A549 (cell line): ENCODE measurements around the gene TLE1. TPM values are rescaled to one million over a fixed set of nuclear protein-coding genes. Genes with fewer than 3 reads are reported as not detected.

Experiments used
- ATAC-seq, 2 experiments: fragments of 200-7000 bp in 1 of 2; fragments of >200 bp in 1 of 2; cut with Nextera tagmentation in 1 of 2; cut with Tn5 transposase in 1 of 2; 3 replicates each; pipeline versions ENCODE4 v1.8.0 to v1.9.1; 2018 to 2020; ENCODE audit warnings: mild to moderate bottlenecking in 1 of 2, moderate library complexity in 1 of 2
- CTCF ChIA-PET: fragments of 300-600 bp; sonication (Branson Sonifier 250); formaldehyde crosslinking; extraction: SDS; loops from one replicate; lab custom pipeline; 2021; ENCODE audit warnings: antibody characterized with exemption, inconsistent platforms; lab: Yijun Ruan, JAX
- POLR2A ChIA-PET: fragments of 350-600 bp; formaldehyde crosslinking; extraction: SDS; loops from one replicate; lab custom pipeline; 2021; ENCODE audit warnings: antibody characterized with exemption, inconsistent platforms; lab: Yijun Ruan, JAX
- DNase-seq, 2 experiments: peaks; one replicate each; pipeline versions ENCODE4 v3.0.0 to v3.0.0-alpha.2; 2011 to 2016; ENCODE audit warnings: low read depth in 1 of 2, low spot score in 1 of 2
- FAIRE-seq: peaks from 2 replicates; lab custom pipeline; 2011; peaks lifted over from hg19 to GRCh38; lab: Jason Lieb, UNC
- H3K27ac ChIP-seq, 2 experiments: fragments of >200 bp; sonication (Bioruptor Twin); formaldehyde crosslinking; 3 replicates each; pipeline ENCODE4 v1.5.1; 2016 to 2017
- H3K4me1 ChIP-seq: fragments of >200 bp; sonication (Bioruptor Twin); formaldehyde crosslinking; 3 replicates; pipeline ENCODE4 v1.6.1; 2016
- H3K4me2 ChIP-seq: fragments of >200 bp; sonication (Bioruptor Twin); formaldehyde crosslinking; 3 replicates; pipeline ENCODE4 v1.6.1; 2016
- H3K4me3 ChIP-seq: fragments of >200 bp; sonication (Bioruptor Twin); formaldehyde crosslinking; 3 replicates; pipeline ENCODE4 v1.5.1; 2016
- H3K9me3 ChIP-seq: fragments of >200 bp; sonication (Bioruptor Twin); formaldehyde crosslinking; 3 replicates; pipeline ENCODE4 v1.6.1; 2016
- BHLHE40 ChIP-seq: IDR thresholded peaks from 2 replicates; pipeline ENCODE4 v1.6.1; 2012; ENCODE audit warnings: low read depth, low read length, inconsistent platforms
- CHD2 ChIP-seq: fragments of 150-350 bp; IDR thresholded peaks from 2 replicates; pipeline ENCODE4 v1.6.1; 2014; ENCODE audit warnings: low read length; ENCODE audit not compliant: partially characterized antibody
- EP300 ChIP-seq, 2 experiments: fragments of >200 bp; sonication (Bioruptor Twin); formaldehyde crosslinking; IDR thresholded peaks; 2 replicates in 1 of 2; 3 replicates in 1 of 2; pipeline ENCODE4 v1.6.1; 2016 to 2017
- HDAC2 ChIP-seq: fragments of 200-600 bp; sonication (generic); IDR thresholded peaks from 2 replicates; pipeline ENCODE4 v1.6.1; 2016
- HMGXB4 ChIP-seq: fragments of 250-450 bp; sonication (Bioruptor Pico); IDR thresholded peaks from 2 replicates; pipeline ENCODE4 v1.5.0; 2021; ENCODE audit warnings: mild to moderate bottlenecking, moderate library complexity, borderline replicate concordance
- HOXA7 ChIP-seq: fragments of 250-450 bp; sonication (Bioruptor Pico); IDR thresholded peaks from 2 replicates; pipeline ENCODE4 v1.5.0; 2020; ENCODE audit warnings: mild to moderate bottlenecking, moderate library complexity
- HOXB13 ChIP-seq: fragments of 250-450 bp; sonication (Bioruptor Pico); IDR thresholded peaks from 2 replicates; pipeline ENCODE4 v1.5.0; 2020; ENCODE audit warnings: low read depth, mild to moderate bottlenecking, moderate library complexity
- HOXB5 ChIP-seq: fragments of 250-450 bp; sonication (Bioruptor Pico); IDR thresholded peaks from 2 replicates; pipeline ENCODE4 v1.5.0; 2020; ENCODE audit warnings: mild to moderate bottlenecking, moderate library complexity
- KDM1A ChIP-seq: fragments of 200-600 bp; sonication (generic); IDR thresholded peaks from 2 replicates; pipeline ENCODE4 v1.6.1; 2016; ENCODE audit warnings: low read depth, mild to moderate bottlenecking
- MAZ ChIP-seq: fragments of 150-350 bp; IDR thresholded peaks from 2 replicates; pipeline ENCODE4 v1.6.1; 2014; ENCODE audit warnings: antibody characterized with exemption, low read depth, low read length, borderline replicate concordance
- NR3C1 ChIP-seq: fragments of >200 bp; sonication (Bioruptor Twin); formaldehyde crosslinking; IDR thresholded peaks from 3 replicates; pipeline ENCODE4 v1.6.1; 2017
- REST ChIP-seq: fragments of 200-600 bp; sonication (generic); IDR thresholded peaks from 2 replicates; pipeline ENCODE4 v1.6.1; 2016; ENCODE audit warnings: antibody characterized with exemption, mild to moderate bottlenecking, moderate library complexity
- RNF2 ChIP-seq: fragments of 200-600 bp; sonication (generic); IDR thresholded peaks from 2 replicates; pipeline ENCODE4 v1.6.1; 2016; ENCODE audit warnings: low read depth, mild to moderate bottlenecking, antibody characterized with exemption, moderate library complexity, borderline replicate concordance
- SREBF2 ChIP-seq: fragments of 450-650 bp; IDR thresholded peaks from 2 replicates; pipeline ENCODE4 v1.6.1; 2014; ENCODE audit warnings: mild to moderate bottlenecking, moderate library complexity
- TP53 ChIP-seq: fragments of 250-450 bp; sonication (Bioruptor Pico); IDR thresholded peaks from 2 replicates; pipeline ENCODE4 v1.5.0; 2021; ENCODE audit warnings: mild to moderate bottlenecking, moderate library complexity
- USF2 ChIP-seq: fragments of 450-650 bp; IDR thresholded peaks from 2 replicates; pipeline ENCODE4 v1.6.1; 2014; ENCODE audit warnings: antibody characterized with exemption
- WGBS: methylation state at CpG from one replicate; pipeline ENCODE4 v1.1.6; 2017; ENCODE audit errors: missing lambda C conversion rate; 5-methylcytosine and 5-hydroxymethylcytosine counted together
- polyA plus RNA-seq, 4 experiments: library from polyadenylated mRNA; depleted of rRNA in 3 of 4; stranded (reverse); fragments of >200 nt; fragmentation: RNase III in 1 of 4; extraction: RNeasy Plus Mini Kit Qiagen cat#74134 plus additional on column Dnase treatment in 1 of 4; gene quantifications; 2 replicates in 3 of 4; 3 replicates in 1 of 4; pipeline ENCODE4 v1.2.3, GENCODE V29; 2011 to 2017
- TF ChIP-seq, protein P1 (sequence below): fragments of 150-350 bp; IDR thresholded peaks from 2 replicates; pipeline ENCODE4 v1.6.1; 2014; ENCODE audit warnings: low read depth, mild to moderate bottlenecking, low read length
- TF ChIP-seq, protein P2 (sequence below): IDR thresholded peaks from 2 replicates; pipeline ENCODE4 v1.6.1; 2012

The TLE1 gene
- polyA plus RNA-seq, 2 of the 4 experiments (the other 2 are of a cell fraction), result 45.8 to 117 TPM

GRCh38 chr9:81621785-81622259 lies 67.5 kb downstream of the TLE1 start (continued):
- TF ChIP-seq, protein P1, sequence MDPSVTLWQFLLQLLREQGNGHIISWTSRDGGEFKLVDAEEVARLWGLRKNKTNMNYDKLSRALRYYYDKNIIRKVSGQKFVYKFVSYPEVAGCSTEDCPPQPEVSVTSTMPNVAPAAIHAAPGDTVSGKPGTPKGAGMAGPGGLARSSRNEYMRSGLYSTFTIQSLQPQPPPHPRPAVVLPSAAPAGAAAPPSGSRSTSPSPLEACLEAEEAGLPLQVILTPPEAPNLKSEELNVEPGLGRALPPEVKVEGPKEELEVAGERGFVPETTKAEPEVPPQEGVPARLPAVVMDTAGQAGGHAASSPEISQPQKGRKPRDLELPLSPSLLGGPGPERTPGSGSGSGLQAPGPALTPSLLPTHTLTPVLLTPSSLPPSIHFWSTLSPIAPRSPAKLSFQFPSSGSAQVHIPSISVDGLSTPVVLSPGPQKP, result no peak
- TF ChIP-seq HOXB13, result no peak
- TF ChIP-seq, protein P2, sequence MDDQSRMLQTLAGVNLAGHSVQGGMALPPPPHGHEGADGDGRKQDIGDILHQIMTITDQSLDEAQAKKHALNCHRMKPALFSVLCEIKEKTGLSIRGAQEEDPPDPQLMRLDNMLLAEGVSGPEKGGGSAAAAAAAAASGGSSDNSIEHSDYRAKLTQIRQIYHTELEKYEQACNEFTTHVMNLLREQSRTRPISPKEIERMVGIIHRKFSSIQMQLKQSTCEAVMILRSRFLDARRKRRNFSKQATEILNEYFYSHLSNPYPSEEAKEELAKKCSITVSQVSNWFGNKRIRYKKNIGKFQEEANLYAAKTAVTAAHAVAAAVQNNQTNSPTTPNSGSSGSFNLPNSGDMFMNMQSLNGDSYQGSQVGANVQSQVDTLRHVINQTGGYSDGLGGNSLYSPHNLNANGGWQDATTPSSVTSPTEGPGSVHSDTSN, result no peak
- TF ChIP-seq MAZ, result no peak
- no peak for TF ChIP-seq HDAC2
- no peak for TF ChIP-seq REST

DNA sequence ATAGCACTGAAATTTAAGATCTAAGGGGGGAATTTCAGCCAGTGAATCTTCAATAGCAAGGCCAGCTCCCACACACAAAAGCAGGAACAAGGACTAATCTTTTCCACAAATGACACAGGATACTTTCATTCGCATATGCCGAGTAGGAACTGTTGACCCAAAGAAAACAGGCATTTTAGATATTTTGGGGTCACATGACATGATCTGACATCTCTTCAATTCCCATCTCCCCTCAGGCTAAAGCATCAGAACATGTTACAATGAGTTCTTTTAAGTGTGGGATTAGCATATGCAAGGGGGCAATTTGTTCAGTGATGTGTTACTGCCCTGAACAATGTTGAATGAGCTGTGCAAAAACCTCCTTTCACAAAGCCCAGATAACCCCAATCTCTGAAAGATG lies 68.2 kb downstream of the TLE1 start:
- FAIRE-seq (no peak), ATAC-seq (no peak), DNase-seq (no peak)
- Histone ChIP-seq H3K27ac (no peak overlapping the region), H3K4me1 (peaks cover 14% of the 10 kb centered on the region), H3K4me2 (no peak overlapping the region), H3K9me3 (no peaks in the 10 kb centered on the region), H3K4me3 (no peak overlapping the region)
- CTCF ChIA-PET, result interaction anchor here (1.1 kb wide), 1 partner anchor 98 kb away, joined by 3 read pairs; no protein-coding TSS in a partner anchor
- POLR2A ChIA-PET, result no interaction called here
- TF ChIP-seq EP300 (IDR thresholded peaks at IDR 0.05), result no peak
- TF ChIP-seq SREBF2, result no peak
- TF ChIP-seq BHLHE40, result no peak
- no peak for TF ChIP-seq CHD2
- TF ChIP-seq, protein P2, result no peak
- TF ChIP-seq HOXB13, result no peak
- 93% methylated on average over 2 of the region's 2 CpGs for WGBS

GRCh38 chr9:81620002-81620390 lies 69.4 kb downstream of the TLE1 start:
- Histone ChIP-seq H3K4me1 (peaks cover 3% of the 10 kb centered on the region; the same call in 2 of the 3 replicates), H3K4me2 (no peak overlapping the region), H3K27ac (no peak overlapping the region), H3K4me3 (no peak overlapping the region), H3K9me3 (no peaks in the 10 kb centered on the region)
- ChIA-PET CTCF (no interaction called here), POLR2A (no interaction called here)
- ATAC-seq (no peak), FAIRE-seq (no peak), DNase-seq (no peak)
- TF ChIP-seq NR3C1 (no peak), HMGXB4 (CRISPR knock-in tag) (no peak), HOXA7 (CRISPR knock-in tag) (no peak), KDM1A (no peak), USF2 (no peak), RNF2 (no peak), TP53 (CRISPR knock-in tag) (no peak), HOXB5 (CRISPR knock-in tag) (no peak)
- WGBS, result 96% methylated on average over 5 of the region's 5 CpGs
